ENCODE data around the gene LRRC63.

- no peak for TF ChIP-seq CTCF (conservative IDR thresholded peaks at IDR 0.05)
- no peak for TF ChIP-seq ZFX (IDR thresholded peaks at IDR 0.05)
Observed at GRCh38 chr13:46232281-46232680, 20.6 kb downstream of the LRRC63 start.
